DND-41 (cell line): ENCODE measurements around the gene PTGS1.

Source experiments
- ATAC-seq: fragments of 200-7000 bp; cut with Tn5 transposase; 3 replicates; pipeline ENCODE4 v1.9.1; 2021; ENCODE audit warnings: low read depth; ENCODE audit not compliant: insufficient read depth
- DNase-seq: peaks from one replicate; pipeline ENCODE4 v3.0.0-alpha.2; 2020
- H2AFZ ChIP-seq: 2 replicates; pipeline ENCODE4 v1.6.0; 2012; ENCODE audit warnings: low read depth, low read length
- H3K27ac ChIP-seq: 2 replicates; pipeline ENCODE4 v1.5.1; 2012; ENCODE audit warnings: low read length, inconsistent platforms
- H3K27me3 ChIP-seq: fragments of 200-600 bp; sonication (generic); 2 replicates; pipeline ENCODE4 v1.6.0; 2012; ENCODE audit warnings: low read length, mild to moderate bottlenecking, inconsistent platforms; ENCODE audit not compliant: insufficient read depth, poor library complexity
- H3K36me3 ChIP-seq: 2 replicates; pipeline ENCODE4 v1.5.1; 2012; ENCODE audit warnings: low read length, inconsistent platforms; ENCODE audit not compliant: insufficient read depth
- H3K4me1 ChIP-seq: 2 replicates; pipeline ENCODE4 v1.5.1; 2012; ENCODE audit warnings: mild to moderate bottlenecking, low read length; ENCODE audit not compliant: insufficient read depth
- H3K4me2 ChIP-seq: 2 replicates; pipeline ENCODE4 v1.6.0; 2012; ENCODE audit warnings: mild to moderate bottlenecking, moderate library complexity, low read length, inconsistent platforms; ENCODE audit not compliant: insufficient read depth
- H3K4me3 ChIP-seq, 2 experiments: fragments of 200-600 bp in 1 of 2; shearing (Covaris generic) in 1 of 2; 2 replicates each; pipeline ENCODE4 v1.5.1; 2012 to 2016; ENCODE audit warnings: inconsistent platforms in 2 of 2, low read length in 2 of 2, mild to moderate bottlenecking in 2 of 2, low read depth in 1 of 2, moderate library complexity in 1 of 2
- H3K79me2 ChIP-seq: 2 replicates; pipeline ENCODE4 v1.6.0; 2012; ENCODE audit warnings: low read length, inconsistent platforms; ENCODE audit not compliant: insufficient read depth
- H3K9ac ChIP-seq: 2 replicates; pipeline ENCODE4 v1.6.0; 2012; ENCODE audit warnings: low read depth, mild to moderate bottlenecking, inconsistent platforms, low read length, moderate library complexity
- H3K9me3 ChIP-seq: 2 replicates; pipeline ENCODE4 v1.5.1; 2012; ENCODE audit warnings: low read length, moderate library complexity, mild to moderate bottlenecking, inconsistent platforms; ENCODE audit not compliant: insufficient read depth, severe bottlenecking
- H4K20me1 ChIP-seq: 2 replicates; pipeline ENCODE4 v1.6.0; 2012; ENCODE audit warnings: low read length; ENCODE audit not compliant: insufficient read depth
- CTCF ChIP-seq: IDR thresholded peaks from 2 replicates; pipeline ENCODE4 v1.5.1; 2012; ENCODE audit warnings: borderline replicate concordance, low read length, moderate library complexity, mild to moderate bottlenecking; ENCODE audit not compliant: poor library complexity, severe bottlenecking; ENCODE audit errors: extremely low read depth
- EZH2 ChIP-seq: IDR thresholded peaks from 3 replicates; pipeline ENCODE4 v1.6.1; 2012; ENCODE audit warnings: borderline replicate concordance, low read depth, mild to moderate bottlenecking, moderate library complexity, low read length, inconsistent platforms; ENCODE audit not compliant: severe bottlenecking

Gene PTGS1

GRCh38 chr9:122348288-122348777, 22.5 kb upstream of the PTGS1 start:
- TF ChIP-seq CTCF (no peak), EZH2 (no peak)
- H3K4me3 ChIP-seq: no peak overlapping the region
- no peak overlapping the region for H3K4me2 ChIP-seq
- no peaks in the 10 kb centered on the region for H3K4me1 ChIP-seq
- H3K9ac ChIP-seq: no peak overlapping the region
- no peak overlapping the region for H2AFZ ChIP-seq
- DNase-seq: no peak
- ATAC-seq: no peak
- H3K36me3 ChIP-seq: no peaks in the 10 kb centered on the region
- H4K20me1 ChIP-seq: no peaks in the 10 kb centered on the region
- no peak overlapping the region for H3K27ac ChIP-seq
- H3K9me3 ChIP-seq: no peaks in the 10 kb centered on the region
- no peaks in the 10 kb centered on the region for H3K79me2 ChIP-seq
- H3K27me3 ChIP-seq: no peaks in the 10 kb centered on the region

GRCh38 chr9:122348791-122349190, 22.0 kb upstream of the PTGS1 start:
- no peak overlapping the region for H3K27ac ChIP-seq
- no peak for DNase-seq
- H3K4me2 ChIP-seq: no peak overlapping the region

GRCh38 chr9:122349201-122349600, 21.6 kb upstream of the PTGS1 start:
- no peak for ATAC-seq
- H3K27me3 ChIP-seq: no peaks in the 10 kb centered on the region

More at GRCh38 chr9:122348791-122349190, 22.0 kb upstream of the PTGS1 start:
- Histone ChIP-seq H3K36me3 (no peaks in the 10 kb centered on the region), H3K27me3 (no peaks in the 10 kb centered on the region), H3K4me3 (no peak overlapping the region), H4K20me1 (no peaks in the 10 kb centered on the region), H3K79me2 (no peaks in the 10 kb centered on the region), H3K4me1 (no peaks in the 10 kb centered on the region), H3K9me3 (no peaks in the 10 kb centered on the region), H3K9ac (no peak overlapping the region), H2AFZ (no peak overlapping the region)
- no peak for TF ChIP-seq EZH2
- TF ChIP-seq CTCF: no peak
- no peak for ATAC-seq

More at GRCh38 chr9:122349201-122349600, 21.6 kb upstream of the PTGS1 start:
- no peaks in the 10 kb centered on the region for H4K20me1 ChIP-seq
- no peak overlapping the region for H3K9ac ChIP-seq
- DNase-seq: no peak
- no peaks in the 10 kb centered on the region for H3K79me2 ChIP-seq
- H3K4me1 ChIP-seq: no peaks in the 10 kb centered on the region
- no peak overlapping the region for H3K27ac ChIP-seq
- no peak overlapping the region for H2AFZ ChIP-seq
- H3K9me3 ChIP-seq: no peaks in the 10 kb centered on the region
- TF ChIP-seq CTCF (no peak), EZH2 (no peak)
- H3K4me3 ChIP-seq: no peak overlapping the region
- H3K36me3 ChIP-seq: no peaks in the 10 kb centered on the region
- H3K4me2 ChIP-seq: no peak overlapping the region
